GM12878 (cell line): ENCODE results near the gene CDX1. TPM values are rescaled to one million over a fixed set of nuclear protein-coding genes. Genes with fewer than 3 reads are reported as not detected.

ENCODE experiments used
- ATAC-seq: fragments of 200-7000 bp; cut with Tn5 transposase; 3 replicates; pipeline ENCODE4 v1.9.1; 2020; ENCODE audit warnings: mild to moderate bottlenecking, moderate library complexity
- BruUV-seq: library from RNA; stranded (reverse); fragments of 400-500 nt; replicated peaks from 2 replicates; lab custom pipeline; 2021; lab: Mats Ljungman, UMichigan
- CTCF ChIA-PET: fragments of 300-600 bp; sonication (Branson Sonifier 250); formaldehyde crosslinking; extraction: SDS; loops from one replicate; lab custom pipeline; 2021; ENCODE audit warnings: inconsistent platforms; lab: Yijun Ruan, JAX
- POLR2A ChIA-PET: fragments of 350-600 bp; formaldehyde crosslinking; extraction: SDS; loops from one replicate; lab custom pipeline; 2021; ENCODE audit warnings: inconsistent platforms; lab: Charles Lee
- RAD21 ChIA-PET: fragments of 300-600 bp; sonication (Branson Sonifier 250); formaldehyde crosslinking; loops from one replicate; lab custom pipeline; 2023; ENCODE audit warnings: antibody characterized with exemption; ENCODE audit not compliant: unreplicated experiment; lab: Charles Lee
- SMC1A ChIA-PET: fragments of 300-600 bp; sonication (Branson Sonifier 250); formaldehyde crosslinking; loops from one replicate; lab custom pipeline; 2023; ENCODE audit not compliant: unreplicated experiment, uncharacterized antibody; lab: Charles Lee
- DNase-seq: peaks from one replicate; pipeline ENCODE4 v3.0.0-alpha.2; 2011; ENCODE audit warnings: low read depth, low spot score
- FAIRE-seq: peaks from 3 replicates; lab custom pipeline; 2011; peaks lifted over from hg19 to GRCh38; lab: Jason Lieb, UNC
- H2AFZ ChIP-seq: 2 replicates; pipeline ENCODE4 v1.6.0; 2011; ENCODE audit warnings: low read depth, low read length, control low read depth; ENCODE audit not compliant: control insufficient read depth
- H3K27ac ChIP-seq: 2 replicates; pipeline ENCODE4 v1.5.1; 2011; ENCODE audit warnings: control low read depth; ENCODE audit not compliant: control insufficient read depth, insufficient read depth
- H3K27me3 ChIP-seq, 2 experiments: replicated peaks in 1 of 2; 2 replicates each; pipeline versions ENCODE4 v1.6.0 to v1.6.1; 2011; ENCODE audit warnings: low read length in 1 of 2; ENCODE audit not compliant: control insufficient read depth in 2 of 2, insufficient read depth in 2 of 2
- H3K36me3 ChIP-seq, 2 experiments: 2 replicates each; pipeline ENCODE4 v1.5.1; 2011; ENCODE audit warnings: low read length in 1 of 2; ENCODE audit not compliant: control insufficient read depth in 2 of 2, insufficient read depth in 2 of 2
- H3K4me1 ChIP-seq: 2 replicates; pipeline ENCODE4 v1.6.1; 2011; ENCODE audit warnings: mild to moderate bottlenecking, low read length, moderate library complexity, mixed read lengths; ENCODE audit not compliant: control insufficient read depth, insufficient read depth
- H3K4me2 ChIP-seq: 2 replicates; pipeline ENCODE4 v1.6.0; 2011; ENCODE audit warnings: control low read depth; ENCODE audit not compliant: control insufficient read depth, insufficient read depth
- H3K4me3 ChIP-seq: fragments of 200-600 bp; sonication (generic); 2 replicates; pipeline ENCODE4 v1.5.1; 2016
- H3K79me2 ChIP-seq: 2 replicates; pipeline ENCODE4 v1.6.0; 2011; ENCODE audit warnings: low read length; ENCODE audit not compliant: control insufficient read depth, insufficient read depth
- H3K9ac ChIP-seq: 2 replicates; pipeline ENCODE4 v1.8.0; 2011; ENCODE audit warnings: low read length, control low read depth, mixed read lengths; ENCODE audit not compliant: control insufficient read depth, insufficient read depth
- H3K9me3 ChIP-seq: replicated peaks from 3 replicates; pipeline ENCODE4 v1.5.1; 2011; ENCODE audit warnings: mild to moderate bottlenecking, low read length; ENCODE audit not compliant: control insufficient read depth, insufficient read depth
- H4K20me1 ChIP-seq: 2 replicates; pipeline ENCODE4 v1.6.0; 2011; ENCODE audit not compliant: control insufficient read depth, insufficient read depth
- TARDBP ChIP-seq: IDR thresholded peaks from 2 replicates; pipeline ENCODE4 v1.6.1; 2016; ENCODE audit warnings: borderline replicate concordance
- ZNF622 ChIP-seq: fragments of 450-650 bp; IDR thresholded peaks from 2 replicates; pipeline ENCODE4 v1.6.1; 2017; ENCODE audit warnings: mild to moderate bottlenecking, inconsistent platforms
- WGBS: methylation state at CpG from one replicate; pipeline ENCODE4 v1.1.6; 2016; ENCODE audit warnings: low lambda C conversion rate; ENCODE audit not compliant: insufficient replicate concordance, insufficient coverage; ENCODE audit errors: missing lambda C conversion rate; 5-methylcytosine and 5-hydroxymethylcytosine counted together
- in situ Hi-C: fragments of 300-500 bp; cut with MboI; formaldehyde crosslinking; loops from 9 replicates; pipeline ENCODE4 v1.14.3; 2018; ENCODE audit warnings: mixed read lengths
- intact Hi-C: fragments of 100-400 bp; cut with micrococcal nuclease; formaldehyde crosslinking; loops from one replicate; pipeline ENCODE4 v1.14.2; 2022; ENCODE audit not compliant: unreplicated experiment
- polyA plus RNA-seq, 11 experiments: library from polyadenylated mRNA; depleted of rRNA in 4 of 11; unstranded in 6 of 11; stranded (reverse) in 5 of 11; fragments of >200 nt; fragmentation: Nextera tagmentation in 4 of 11; fragmentation: Illumina TruSeq in 1 of 11; extraction: Ambion mirVana in 4 of 11; extraction: Trizol in 1 of 11; gene quantifications; 1 replicate in 1 of 11; 2 replicates in 10 of 11; pipeline versions ENCODE4 v1.2.1 to v1.2.3, GENCODE V29; 2011 to 2016; ENCODE audit warnings: inconsistent platforms in 2 of 11, missing spikeins in 2 of 11, low read depth in 1 of 11
- total RNA-seq, 4 experiments: library from RNA; depleted of rRNA in 3 of 4; stranded (reverse); fragments of >200 nt in 3 of 4; fragmentation: Illumina TruSeq in 1 of 4; extraction: Trizol in 1 of 4; gene quantifications; 2 replicates each; pipeline versions ENCODE4 v1.2.1 to v1.2.3, GENCODE V29; 2013 to 2021
- TF ChIP-seq, protein P1 (sequence below): fragments of 450-650 bp; IDR thresholded peaks from 2 replicates; pipeline ENCODE4 v1.6.1; 2017; ENCODE audit warnings: mild to moderate bottlenecking, low read depth, inconsistent platforms; ENCODE audit not compliant: poor library complexity, severe bottlenecking

Gene CDX1
- total and polyA plus RNA-seq, 10 of the 15 experiments (the other 5 are each of a cell fraction or from before 2014, with no cell fraction given), result not detected

DNA sequence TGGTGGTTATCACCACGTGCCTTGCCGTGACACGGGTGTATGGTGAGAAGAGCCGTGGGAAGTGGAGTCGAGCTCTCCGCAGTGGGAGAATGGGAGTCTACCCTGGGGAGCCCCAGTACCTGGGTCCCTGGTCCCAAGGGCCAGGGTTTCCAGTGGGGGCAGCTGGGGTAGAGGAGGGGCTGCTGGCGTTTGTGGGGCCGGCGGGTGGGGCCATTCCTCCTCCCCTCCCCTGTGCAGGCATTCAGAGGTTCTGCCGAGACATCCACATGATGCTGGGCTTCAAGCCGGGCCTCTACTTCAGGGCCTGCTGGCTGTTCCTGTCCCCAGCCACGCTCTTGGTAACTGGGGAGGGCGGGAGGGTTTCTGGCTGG lies 38.0 kb downstream of the CDX1 start:
- in situ Hi-C loops, result no loop called here
- ChIA-PET CTCF (interaction anchor here (1.5 kb wide), 1 partner anchor 14 kb away, joined by 4 read pairs; no protein-coding TSS in a partner anchor), POLR2A (no interaction called here)

DNA sequence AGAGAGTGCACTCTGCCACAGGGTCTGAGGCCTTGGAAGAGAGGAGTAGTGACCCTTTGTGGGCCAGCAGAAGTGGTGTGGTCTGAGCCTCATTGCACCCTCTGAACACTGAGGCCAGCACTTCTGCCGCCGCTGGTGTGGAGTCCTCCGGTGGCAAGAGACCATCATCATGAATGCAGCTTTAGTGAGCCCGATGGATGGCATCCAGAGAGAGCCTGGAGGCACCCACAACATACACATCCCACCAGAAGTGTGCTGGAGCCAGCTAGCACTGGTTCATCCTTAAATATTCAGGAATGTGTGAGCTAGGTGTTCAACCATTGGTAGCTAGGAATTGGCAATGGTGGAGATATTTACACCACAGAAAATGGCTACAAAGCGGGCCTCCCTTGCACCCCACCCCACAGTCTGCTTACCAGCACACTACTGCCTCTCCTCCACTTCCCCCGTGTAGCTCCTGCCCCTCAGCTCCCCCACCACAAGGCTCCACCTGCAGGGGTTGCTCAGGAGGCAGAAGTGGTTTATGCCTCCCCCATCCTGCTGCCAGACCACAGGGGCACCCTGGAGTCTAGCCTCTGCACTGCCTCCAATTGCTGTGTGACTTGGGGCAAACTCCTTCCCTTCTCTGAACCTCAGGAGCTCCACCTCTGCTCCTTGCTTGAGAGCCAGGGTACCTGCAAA lies 39.7 kb downstream of the CDX1 start:
- no peaks in the 10 kb centered on the region for H3K36me3 ChIP-seq
- H3K4me3 ChIP-seq, result no peak overlapping the region
- H3K9me3 ChIP-seq, result no peaks in the 10 kb centered on the region
- in situ Hi-C loops (no loop called here), intact Hi-C loops (no loop called here)
- no peak overlapping the region for H3K9ac ChIP-seq
- no peak for FAIRE-seq
- H3K79me2 ChIP-seq, result no peaks in the 10 kb centered on the region
- no peaks in the 10 kb centered on the region for H4K20me1 ChIP-seq
- CTCF ChIA-PET, result interaction anchor here (0.8 to 1.4 kb wide), 5 partner anchors 29 to 588 kb away, joined by 3 read pairs; no protein-coding TSS in a partner anchor
- H3K27ac ChIP-seq, result no peak overlapping the region
- H3K4me2 ChIP-seq, result no peak overlapping the region
- TF ChIP-seq, protein P1, sequence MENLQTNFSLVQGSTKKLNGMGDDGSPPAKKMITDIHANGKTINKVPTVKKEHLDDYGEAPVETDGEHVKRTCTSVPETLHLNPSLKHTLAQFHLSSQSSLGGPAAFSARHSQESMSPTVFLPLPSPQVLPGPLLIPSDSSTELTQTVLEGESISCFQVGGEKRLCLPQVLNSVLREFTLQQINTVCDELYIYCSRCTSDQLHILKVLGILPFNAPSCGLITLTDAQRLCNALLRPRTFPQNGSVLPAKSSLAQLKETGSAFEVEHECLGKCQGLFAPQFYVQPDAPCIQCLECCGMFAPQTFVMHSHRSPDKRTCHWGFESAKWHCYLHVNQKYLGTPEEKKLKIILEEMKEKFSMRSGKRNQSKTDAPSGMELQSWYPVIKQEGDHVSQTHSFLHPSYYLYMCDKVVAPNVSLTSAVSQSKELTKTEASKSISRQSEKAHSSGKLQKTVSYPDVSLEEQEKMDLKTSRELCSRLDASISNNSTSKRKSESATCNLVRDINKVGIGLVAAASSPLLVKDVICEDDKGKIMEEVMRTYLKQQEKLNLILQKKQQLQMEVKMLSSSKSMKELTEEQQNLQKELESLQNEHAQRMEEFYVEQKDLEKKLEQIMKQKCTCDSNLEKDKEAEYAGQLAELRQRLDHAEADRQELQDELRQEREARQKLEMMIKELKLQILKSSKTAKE, result no peak
- TF ChIP-seq, all 136 proteins: peak for 0
- no TSS peak for BruUV-seq
- Histone ChIP-seq H2AFZ (no peak overlapping the region), H3K4me1 (no peaks in the 10 kb centered on the region), H3K27me3 (peaks cover 0 to 5% of the 10 kb centered on the region in 2 experiments; a peak in 3 of 4 replicates)
- POLR2A ChIA-PET, result no interaction called here
- SMC1A ChIA-PET, result interaction anchor here (1.3 kb wide), 1 partner anchor 230 kb away, joined by 3 read pairs; no protein-coding TSS in a partner anchor
- ATAC-seq (no peak), DNase-seq (no peak)
- RAD21 ChIA-PET, result interaction anchor here (1.0 kb wide), 1 partner anchor 8 kb away, joined by 3 read pairs; no protein-coding TSS in a partner anchor
- WGBS, result 38% methylated on average over 6 of the region's 6 CpGs

More for the DNA sequence above, 38.0 kb downstream of the CDX1 start:
- H3K9ac ChIP-seq, result no peak overlapping the region
- H4K20me1 ChIP-seq, result no peaks in the 10 kb centered on the region
- SMC1A ChIA-PET, result no interaction called here
- H3K9me3 ChIP-seq, result no peaks in the 10 kb centered on the region
- ATAC-seq, result no peak
- H3K4me3 ChIP-seq, result no peak overlapping the region
- TF ChIP-seq TARDBP (no peak), ZNF622 (no peak)
- no TSS peak for BruUV-seq
- no peak overlapping the region for H3K27ac ChIP-seq
- RAD21 ChIA-PET, result interaction anchor here (0.9 kb wide), 1 partner anchor 29 kb away, joined by 3 read pairs; no protein-coding TSS in a partner anchor
- H3K4me2 ChIP-seq, result no peak overlapping the region
- intact Hi-C loops, result no loop called here
- no peak overlapping the region for H2AFZ ChIP-seq
- H3K79me2 ChIP-seq, result no peaks in the 10 kb centered on the region
- no peak for DNase-seq
- FAIRE-seq, result no peak
- H3K27me3 ChIP-seq, result peaks cover 0 to 8% of the 10 kb centered on the region in 2 experiments; a peak in 3 of 4 replicates
- H3K4me1 ChIP-seq, result no peaks in the 10 kb centered on the region
- no peaks in the 10 kb centered on the region for H3K36me3 ChIP-seq
- WGBS, result 33% methylated on average over 13 of the region's 13 CpGs
